Breast epithelium (tissue), 3 donors: ENCODE data around the gene FNDC3B.

ENCODE experiments used
- CTCF ChIP-seq, 3 donors: fragments of 450-650 bp; IDR thresholded peaks; one replicate each; pipeline ENCODE4 v1.5.1; 2016 to 2017; ENCODE audit warnings: antibody characterized with exemption in 3 of 3, mild to moderate bottlenecking in 3 of 3, moderate library complexity in 3 of 3
- POLR2A ChIP-seq: fragments of 450-650 bp; IDR thresholded peaks from one replicate; pipeline ENCODE4 v1.6.1; 2016; ENCODE audit warnings: antibody characterized with exemption, mild to moderate bottlenecking, moderate library complexity

- TF ChIP-seq CTCF (IDR thresholded peaks at IDR 0.05) (peak in 1 of 3 donors; percentile 28), POLR2A (no peak)
Measured at GRCh38 chr3:172289583-172289982, 250.2 kb downstream of the FNDC3B start.
